ENCODE results near the gene CTSZ.

- TF ChIP-seq POLR2A (IDR thresholded peaks at IDR 0.05) = no peak
- no peak for TF ChIP-seq CTCF (IDR thresholded peaks at IDR 0.05)
Observed at GRCh38 chr20:58987790-58988564, 19.1 kb downstream of the CTSZ start.

All from heart left ventricle (tissue), 13 donors.